Fibroblast of skin of left biceps (primary cell): Measurements from ENCODE around the gene ITPKB.
"Not testable (repeated sequence)": the region's sequence is repeated elsewhere in the genome, so short reads cannot be mapped to it uniquely, and the experiment has no call there.

Experiments used
- DNase-seq, 2 experiments: peaks; one replicate each; pipeline ENCODE4 v3.0.0-alpha.2; 2013; ENCODE audit warnings: low read depth in 2 of 2

Gene ITPKB

GRCh38 chr1:226754793-226755533 lies 15.9 kb upstream of the ITPKB start:
- DNase-seq: no peak

GRCh38 chr1:226754097-226754496 lies 15.0 kb upstream of the ITPKB start:
- DNase-seq: no peak

- DNase-seq: no peak
Measured at GRCh38 chr1:226751703-226752102, 12.6 kb upstream of the ITPKB start.

- DNase-seq: no peak
Measured at GRCh38 chr1:226751214-226751613, 12.1 kb upstream of the ITPKB start.

GRCh38 chr1:226749467-226749866 lies 10.4 kb upstream of the ITPKB start:
- no peak for DNase-seq

GRCh38 chr1:226748306-226748705 lies 9.2 kb upstream of the ITPKB start:
- DNase-seq: no peak

GRCh38 chr1:226747519-226748263 lies 8.6 kb upstream of the ITPKB start:
- DNase-seq: not testable (repeated sequence)

GRCh38 chr1:226743259-226743658 lies 4.2 kb upstream of the ITPKB start:
- DNase-seq: no peak

- no peak for DNase-seq
Measured at GRCh38 chr1:226741009-226741408, 1.9 kb upstream of the ITPKB start.

- DNase-seq: no peak
Measured at GRCh38 chr1:226739696-226740065, 599 bp upstream of the ITPKB start.

GRCh38 chr1:226738421-226738994 lies 574 bp downstream of the ITPKB start:
- DNase-seq: no peak

- no peak for DNase-seq
Measured at GRCh38 chr1:226737819-226738420, 1.2 kb downstream of the ITPKB start.

GRCh38 chr1:226736908-226737818 lies 1.9 kb downstream of the ITPKB start:
- DNase-seq: no peak

GRCh38 chr1:226736001-226736907 lies 2.8 kb downstream of the ITPKB start:
- no peak for DNase-seq

- DNase-seq: no peak
Measured at GRCh38 chr1:226735576-226735975, 3.5 kb downstream of the ITPKB start.

GRCh38 chr1:226734611-226735153 lies 4.4 kb downstream of the ITPKB start:
- no peak for DNase-seq

GRCh38 chr1:226733876-226734275 lies 5.2 kb downstream of the ITPKB start:
- DNase-seq: no peak

- no peak for DNase-seq
Measured at GRCh38 chr1:226733304-226733703, 5.8 kb downstream of the ITPKB start.

- no peak for DNase-seq
Measured at GRCh38 chr1:226732856-226733291, 6.2 kb downstream of the ITPKB start.

- DNase-seq: no peak
Measured at GRCh38 chr1:226731257-226731893, 7.7 kb downstream of the ITPKB start.
